Stimulated activated CD8-positive, alpha-beta memory T cell treated with anti-CD3 and anti-CD28 coated beads, Interleukin-15, amount 100 ng/mL, for 24 hours (primary cell): ENCODE results near the gene RSPO3.
A peak's percentile ranks its signal among the peaks of the same experiment; 100 is the strongest.

Experiments
- DNase-seq: peaks from one replicate; pipeline ENCODE4 v3.0.0-alpha.2; 2020; ENCODE audit warnings: low read depth

Gene RSPO3

GRCh38 chr6:127164036-127164435 is 45.6 kb downstream of the RSPO3 start:
- no peak for DNase-seq

GRCh38 chr6:127164565-127164964 is 46.1 kb downstream of the RSPO3 start:
- DNase-seq, result no peak

GRCh38 chr6:127173156-127173940 is 54.9 kb downstream of the RSPO3 start:
- no peak for DNase-seq

- DNase-seq, result no peak
Measured at GRCh38 chr6:127176146-127176545, 57.7 kb downstream of the RSPO3 start.

GRCh38 chr6:127177030-127177922 is 58.8 kb downstream of the RSPO3 start:
- no peak for DNase-seq

GRCh38 chr6:127177923-127178231 is 59.4 kb downstream of the RSPO3 start:
- DNase-seq, result no peak

- DNase-seq, result no peak
Measured at GRCh38 chr6:127178746-127179145, 60.3 kb downstream of the RSPO3 start.

- no peak for DNase-seq
Measured at GRCh38 chr6:127180426-127180825, 62.0 kb downstream of the RSPO3 start.

- no peak for DNase-seq
Measured at GRCh38 chr6:127182501-127182900, 64.0 kb downstream of the RSPO3 start.

GRCh38 chr6:127185437-127185995 is 67.0 kb downstream of the RSPO3 start:
- no peak for DNase-seq

- peak; percentile 44 for DNase-seq
Measured at GRCh38 chr6:127186889-127187288, 68.4 kb downstream of the RSPO3 start.

- no peak for DNase-seq
Measured at GRCh38 chr6:127188744-127189143, 70.3 kb downstream of the RSPO3 start.

GRCh38 chr6:127190552-127190951 is 72.1 kb downstream of the RSPO3 start:
- no peak for DNase-seq

GRCh38 chr6:127191716-127192115 is 73.2 kb downstream of the RSPO3 start:
- DNase-seq, result no peak

- DNase-seq, result no peak
Measured at GRCh38 chr6:127192911-127193541, 74.6 kb downstream of the RSPO3 start.

- no peak for DNase-seq
Measured at GRCh38 chr6:127195833-127196232, 77.4 kb downstream of the RSPO3 start.

GRCh38 chr6:127198549-127198948 is 80.1 kb downstream of the RSPO3 start:
- no peak for DNase-seq

- DNase-seq, result no peak
Measured at GRCh38 chr6:127199470-127199869, 81.0 kb downstream of the RSPO3 start.

GRCh38 chr6:127200114-127200513 is 81.6 kb downstream of the RSPO3 start:
- DNase-seq, result no peak

GRCh38 chr6:127201321-127201720 is 82.8 kb downstream of the RSPO3 start:
- DNase-seq, result no peak

- no peak for DNase-seq
Measured at GRCh38 chr6:127202676-127203075, 84.2 kb downstream of the RSPO3 start.

GRCh38 chr6:127204281-127204680 is 85.8 kb downstream of the RSPO3 start:
- DNase-seq, result no peak

- no peak for DNase-seq
Measured at GRCh38 chr6:127205036-127205435, 86.6 kb downstream of the RSPO3 start.
